T-helper 9 cell (primary cell): Measurements from ENCODE around the gene NTN3.
"Not testable (repeated sequence)": the region's sequence is repeated elsewhere in the genome, so short reads cannot be mapped to it uniquely, and the experiment has no call there.

ENCODE experiments used
- DNase-seq: peaks from one replicate; pipeline ENCODE4 v3.0.0-alpha.2; 2020

The NTN3 gene

GRCh38 chr16:2466667-2467527 lies 4.2 kb upstream of the NTN3 start:
- DNase-seq = no peak

DNA sequence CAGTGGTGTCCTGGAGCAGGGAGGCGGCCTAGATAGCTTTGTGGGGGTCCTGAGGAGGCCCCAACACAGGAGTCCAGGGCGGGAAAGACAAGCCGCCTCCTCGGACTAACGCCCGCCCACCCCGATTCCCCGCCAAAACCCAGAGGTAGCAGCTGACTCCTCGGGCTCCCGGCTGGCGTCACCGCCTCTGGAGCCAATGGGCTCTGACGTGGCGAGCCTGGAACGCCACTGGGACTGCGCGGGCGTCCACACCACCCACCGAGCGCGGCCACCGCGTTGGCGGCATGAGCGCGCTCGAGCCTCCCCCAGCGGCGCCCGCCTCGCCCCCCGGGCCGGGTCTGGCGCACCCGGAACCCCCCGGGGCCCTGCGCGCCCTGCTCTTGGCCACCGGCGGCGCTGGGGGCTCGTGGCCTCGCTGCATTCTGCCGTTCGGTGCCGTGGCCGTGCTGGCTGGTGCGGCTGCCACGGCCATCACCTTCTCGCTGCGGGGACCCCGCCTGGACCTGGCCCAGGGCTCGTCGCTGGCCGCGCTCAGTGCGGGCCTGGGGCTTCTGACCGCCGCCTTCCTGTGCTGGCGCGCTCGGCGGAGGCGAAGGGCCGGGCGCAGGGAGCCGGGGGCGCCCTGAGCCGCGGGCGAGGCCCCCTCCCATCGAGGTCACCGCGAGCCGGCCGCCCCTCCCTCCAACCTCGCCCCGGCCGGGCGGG lies 3.4 kb upstream of the NTN3 start:
- no peak for DNase-seq

GRCh38 chr16:2468233-2468724 lies 2.8 kb upstream of the NTN3 start:
- no peak for DNase-seq

GRCh38 chr16:2468725-2469398 lies 2.2 kb upstream of the NTN3 start:
- no peak for DNase-seq

GRCh38 chr16:2469399-2470233 lies 1.5 kb upstream of the NTN3 start:
- DNase-seq = no peak

GRCh38 chr16:2470234-2470601 lies 879 bp upstream of the NTN3 start:
- no peak for DNase-seq

- no peak for DNase-seq
These were observed 488 bp upstream of the NTN3 start for GRCh38 chr16:2470603-2471015.

DNA sequence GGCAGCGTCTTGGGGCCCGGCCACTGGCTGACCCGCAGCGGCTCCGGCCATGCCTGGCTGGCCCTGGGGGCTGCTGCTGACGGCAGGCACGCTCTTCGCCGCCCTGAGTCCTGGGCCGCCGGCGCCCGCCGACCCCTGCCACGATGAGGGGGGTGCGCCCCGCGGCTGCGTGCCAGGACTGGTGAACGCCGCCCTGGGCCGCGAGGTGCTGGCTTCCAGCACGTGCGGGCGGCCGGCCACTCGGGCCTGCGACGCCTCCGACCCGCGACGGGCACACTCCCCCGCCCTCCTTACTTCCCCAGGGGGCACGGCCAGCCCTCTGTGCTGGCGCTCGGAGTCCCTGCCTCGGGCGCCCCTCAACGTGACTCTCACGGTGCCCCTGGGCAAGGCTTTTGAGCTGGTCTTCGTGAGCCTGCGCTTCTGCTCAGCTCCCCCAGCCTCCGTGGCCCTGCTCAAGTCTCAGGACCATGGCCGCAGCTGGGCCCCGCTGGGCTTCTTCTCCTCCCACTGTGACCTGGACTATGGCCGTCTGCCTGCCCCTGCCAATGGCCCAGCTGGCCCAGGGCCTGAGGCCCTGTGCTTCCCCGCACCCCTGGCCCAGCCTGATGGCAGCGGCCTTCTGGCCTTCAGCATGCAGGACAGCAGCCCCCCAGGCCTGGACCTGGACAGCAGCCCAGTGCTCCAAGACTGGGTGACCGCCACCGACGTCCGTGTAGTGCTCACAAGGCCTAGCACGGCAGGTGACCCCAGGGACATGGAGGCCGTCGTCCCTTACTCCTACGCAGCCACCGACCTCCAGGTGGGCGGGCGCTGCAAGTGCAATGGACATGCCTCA lies 773 bp downstream of the NTN3 start:
- no peak for DNase-seq

- DNase-seq = no peak
These were observed 1.4 kb downstream of the NTN3 start for GRCh38 chr16:2472488-2472864.

- no peak for DNase-seq
These were observed 1.9 kb downstream of the NTN3 start for GRCh38 chr16:2472885-2473445.

DNA sequence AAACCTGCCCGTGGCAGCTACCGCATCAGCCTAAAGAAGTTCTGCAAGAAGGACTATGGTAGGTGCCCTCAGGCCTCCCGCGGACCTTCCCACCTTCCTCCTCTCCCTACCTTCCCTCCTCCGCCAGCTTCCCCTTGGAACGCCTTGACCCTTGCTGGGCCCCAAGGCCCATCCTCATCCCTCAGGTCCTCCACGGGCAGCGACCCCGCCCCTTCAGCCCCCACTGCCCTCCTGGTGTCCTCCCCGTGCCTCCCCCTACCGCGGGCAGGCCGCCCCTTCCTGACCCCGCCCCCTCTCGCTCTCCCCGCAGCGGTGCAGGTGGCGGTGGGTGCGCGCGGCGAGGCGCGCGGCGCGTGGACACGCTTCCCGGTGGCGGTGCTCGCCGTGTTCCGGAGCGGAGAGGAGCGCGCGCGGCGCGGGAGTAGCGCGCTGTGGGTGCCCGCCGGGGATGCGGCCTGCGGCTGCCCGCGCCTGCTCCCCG lies 2.4 kb downstream of the NTN3 start:
- no peak for DNase-seq

DNA sequence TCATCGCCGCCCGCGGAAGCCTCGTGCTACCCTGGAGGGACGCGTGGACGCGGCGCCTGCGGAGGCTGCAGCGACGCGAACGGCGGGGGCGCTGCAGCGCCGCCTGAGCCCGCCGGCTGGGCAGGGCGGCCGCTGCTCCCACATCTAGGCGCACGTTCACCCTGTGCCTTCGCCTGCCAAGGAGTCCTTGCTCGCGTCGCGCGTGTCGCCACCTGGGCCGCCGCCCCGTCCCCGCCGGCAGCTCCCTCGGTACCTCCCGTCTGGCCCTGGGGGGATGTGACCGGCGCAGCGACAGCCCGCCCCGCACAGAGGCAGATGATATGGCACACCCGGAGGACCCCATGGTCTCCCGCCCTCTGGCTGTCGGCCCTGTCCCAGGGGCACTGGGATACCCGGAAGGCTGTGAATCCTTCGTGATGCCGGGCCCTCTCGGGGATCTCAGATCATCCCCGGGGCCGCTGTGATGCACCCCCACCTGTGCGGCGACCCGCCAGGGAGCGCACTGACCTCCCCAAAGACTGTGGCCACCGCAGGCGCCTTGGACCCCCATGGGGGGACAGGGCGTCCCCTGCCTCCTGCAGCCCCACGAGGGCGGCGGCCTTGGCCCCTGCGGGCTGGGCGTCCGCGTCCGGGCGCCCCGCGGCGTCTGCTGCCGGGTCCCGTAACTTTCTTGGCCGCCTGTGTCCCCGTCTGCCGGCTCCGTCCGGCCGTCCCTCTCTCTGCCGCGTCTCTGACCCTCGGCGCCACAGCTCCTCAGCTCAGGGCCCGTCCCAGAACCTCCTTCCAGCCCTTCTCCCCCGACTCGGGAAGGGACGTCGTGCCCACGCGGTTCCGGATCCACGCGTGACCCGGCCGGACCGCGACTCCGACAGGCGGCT lies 3.1 kb downstream of the NTN3 start:
- peak; percentile 49 for DNase-seq

DNA sequence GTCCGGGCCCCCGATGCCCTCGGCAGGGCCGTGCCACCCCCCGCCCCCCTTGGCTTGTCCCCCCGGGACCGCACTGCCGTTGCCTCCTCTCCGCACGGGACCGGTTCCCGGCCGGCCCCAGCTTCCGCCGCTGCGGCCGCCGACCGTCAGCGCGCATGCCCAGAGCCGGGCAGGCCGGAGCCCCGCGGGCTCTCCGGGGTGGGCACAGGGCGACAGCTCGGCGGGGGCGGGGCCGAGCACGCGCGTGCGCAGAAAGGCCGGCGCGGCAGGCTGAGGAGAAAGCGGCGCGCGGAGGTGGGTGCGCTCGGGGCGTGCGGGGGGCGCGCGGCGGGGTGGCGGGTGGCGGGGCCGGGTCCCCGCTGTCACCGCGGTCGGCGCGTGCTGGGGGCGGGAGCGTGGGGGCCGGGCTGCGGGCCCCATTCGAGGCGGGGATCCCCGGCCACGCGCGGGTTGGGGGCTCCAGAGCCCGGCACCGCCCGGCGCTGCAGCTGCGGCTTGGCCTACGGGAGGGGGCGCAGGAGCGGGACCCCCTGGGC lies 3.8 kb downstream of the NTN3 start, which contains the start of gene TBC1D24:
TBC1D24 (plus strand) TSS at position 251 of the 536 bp plus-strand sequence. CDS start 21,022 bp downstream, outside the sequence.
- peak; percentile 63 for DNase-seq

DNA sequence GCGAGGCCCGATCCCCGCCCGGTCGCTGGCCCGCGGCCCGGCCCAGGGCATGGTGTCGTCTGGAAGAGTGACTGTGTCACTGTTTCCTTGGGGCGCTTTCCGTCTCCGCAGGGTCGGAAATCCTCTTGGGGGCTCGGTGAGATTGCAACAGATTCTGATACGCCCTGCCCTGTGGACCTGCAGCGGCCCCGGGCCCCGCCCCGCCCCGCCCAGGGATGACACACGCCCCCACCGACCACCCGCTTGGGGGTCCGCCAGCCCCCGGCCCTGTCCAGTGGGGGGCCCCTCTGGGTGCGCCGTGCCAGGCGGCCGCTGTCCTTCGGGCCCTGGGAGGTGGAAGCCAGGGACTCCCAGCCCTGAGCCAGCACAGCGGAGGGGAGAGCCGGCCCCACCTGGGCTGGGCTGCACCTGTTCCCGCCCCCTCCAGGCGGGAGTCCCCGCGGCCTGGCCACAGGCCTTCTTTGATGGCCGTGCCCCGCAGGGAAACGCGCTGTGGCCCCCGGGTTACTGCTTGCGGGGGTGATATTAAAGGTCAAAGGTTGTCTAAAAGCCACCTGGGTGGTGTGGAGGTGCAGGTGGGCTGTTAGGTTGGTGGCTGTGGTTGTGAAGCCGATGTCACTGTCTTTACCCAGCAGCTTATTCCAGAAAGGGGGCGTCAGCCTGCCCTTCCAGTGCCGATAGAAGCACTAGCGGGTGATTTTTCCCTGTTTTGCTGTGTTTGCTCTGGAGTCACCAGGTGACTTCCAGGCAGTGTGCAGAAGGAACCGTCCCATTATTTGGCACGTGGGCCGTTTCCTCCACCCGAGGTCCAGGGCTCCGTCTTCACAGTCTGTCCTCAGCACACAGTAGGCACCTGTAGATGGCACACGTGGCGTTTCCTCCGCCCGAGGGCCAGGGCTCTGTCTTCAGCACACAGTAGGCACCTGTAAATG lies 4.6 kb downstream of the NTN3 start:
- no peak for DNase-seq

- no peak for DNase-seq
These were observed 5.2 kb downstream of the NTN3 start for GRCh38 chr16:2476345-2476720.

DNA sequence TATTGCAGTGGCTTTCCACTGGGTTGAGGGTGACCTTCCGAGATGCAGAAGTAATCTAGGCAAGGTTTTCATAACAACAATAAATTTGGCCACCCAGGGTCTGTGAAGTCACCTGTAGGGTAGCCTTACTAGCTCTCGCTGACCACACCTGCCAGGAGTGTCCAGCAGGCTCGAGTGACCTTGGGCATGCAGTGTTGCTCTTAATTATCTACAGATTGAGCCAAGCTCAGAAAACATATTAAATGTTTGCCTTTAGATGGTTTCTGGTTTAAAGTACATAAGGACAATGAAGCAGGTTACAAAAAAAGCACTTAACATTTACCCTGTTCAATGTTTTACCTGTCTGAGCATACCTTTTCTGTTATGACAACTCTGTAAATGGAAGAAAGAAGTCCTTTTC lies 5.6 kb downstream of the NTN3 start:
- DNase-seq = no peak

GRCh38 chr16:2477327-2477726 lies 6.2 kb downstream of the NTN3 start:
- no peak for DNase-seq

- DNase-seq = no peak
These were observed 7.2 kb downstream of the NTN3 start for GRCh38 chr16:2478279-2478678.

- DNase-seq = not testable (repeated sequence)
These were observed 8.9 kb downstream of the NTN3 start for GRCh38 chr16:2479996-2480395.
